Occipital lobe (tissue), 2 donors: ENCODE results near the gene SLC22A31. TPM values are rescaled to one million over a fixed set of nuclear protein-coding genes. Genes with fewer than 3 reads are reported as not detected.

ENCODE experiments used
- DNase-seq: peaks from one replicate; lab custom pipeline; 2025; lab: John Stamatoyannopoulos, UW
- total RNA-seq: library from RNA; depleted of rRNA; stranded (reverse); fragments of >200 nt; gene quantifications from one replicate; pipeline ENCODE4 v1.2.3, GENCODE V29; 2014

Gene SLC22A31
- total RNA-seq, 1 donor from 2014 or later = not detected

DNA sequence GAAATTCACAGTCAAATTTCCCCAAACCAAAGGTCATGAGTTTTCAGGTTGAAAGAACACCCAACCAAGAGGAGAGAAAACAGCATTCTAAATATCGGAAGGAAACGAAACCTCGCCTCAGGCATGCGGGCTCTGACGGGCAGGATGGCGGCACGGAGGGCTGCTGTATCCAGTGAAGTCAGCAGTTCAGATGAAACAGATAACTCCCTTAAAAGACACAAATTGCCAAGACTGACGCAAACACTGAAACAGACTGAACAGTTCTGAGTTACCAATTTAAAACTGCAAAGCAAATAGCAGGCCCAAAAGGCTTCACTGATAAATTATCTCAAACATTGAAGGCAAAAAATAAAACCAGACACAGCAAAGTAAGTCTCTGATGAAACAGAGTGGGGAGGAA lies 49.4 kb downstream of the SLC22A31 start:
- no peak for DNase-seq

DNA sequence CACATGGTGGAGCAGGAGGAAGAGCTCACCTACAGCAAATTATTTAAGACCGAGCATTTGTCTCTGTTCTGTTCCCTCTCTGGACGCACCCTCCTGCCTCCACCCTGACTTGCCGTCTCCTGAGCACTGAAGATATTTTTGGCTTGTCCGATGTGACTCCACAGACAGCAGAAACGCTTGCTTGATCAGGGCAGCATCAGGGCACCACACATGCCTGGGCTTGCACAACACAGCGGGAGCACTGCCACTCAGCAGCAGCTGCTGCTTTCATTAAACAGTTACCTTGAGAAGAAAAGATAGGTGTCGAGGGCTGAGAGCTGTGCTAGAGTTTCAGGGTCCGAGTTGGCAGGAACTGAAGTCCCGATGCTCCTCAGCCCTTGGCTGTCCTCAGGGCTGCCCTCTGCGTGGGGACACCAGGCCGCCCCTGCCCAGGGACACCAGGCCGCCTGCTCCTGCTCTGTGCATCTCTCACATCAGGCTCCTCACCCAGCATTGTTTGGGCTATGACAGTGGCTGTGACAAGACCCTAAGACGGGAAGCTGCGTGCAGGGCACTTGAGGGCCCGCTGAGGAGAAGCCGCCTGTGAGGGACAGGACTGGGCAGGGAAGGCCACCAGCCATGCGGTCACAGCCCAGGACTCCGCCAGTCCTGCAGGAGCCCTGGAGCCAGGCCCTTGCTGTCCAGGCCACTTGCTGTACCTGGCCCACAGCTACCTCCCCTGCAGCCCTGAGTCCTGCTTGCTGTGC lies 50.1 kb downstream of the SLC22A31 start:
- no peak for DNase-seq

DNA sequence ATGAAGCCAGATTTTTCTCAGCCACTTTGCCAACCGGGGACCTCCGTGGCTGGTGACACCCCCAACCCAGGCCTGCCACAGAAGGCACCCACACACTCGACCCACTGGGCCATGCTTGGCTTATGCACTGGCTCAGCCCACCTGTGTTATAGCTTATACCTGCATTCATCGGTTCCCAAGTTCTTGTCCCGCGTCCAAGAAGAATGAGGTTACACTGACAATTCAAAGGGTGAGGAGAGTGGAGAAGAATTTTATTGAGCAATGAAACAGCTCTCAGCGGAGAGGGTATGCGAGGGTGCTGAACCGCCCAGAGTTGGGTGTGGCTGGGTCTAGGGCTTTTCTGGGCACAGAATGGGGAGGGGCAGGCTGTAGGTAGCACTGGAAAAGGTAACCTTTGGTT lies 51.0 kb downstream of the SLC22A31 start:
- no peak for DNase-seq

DNA sequence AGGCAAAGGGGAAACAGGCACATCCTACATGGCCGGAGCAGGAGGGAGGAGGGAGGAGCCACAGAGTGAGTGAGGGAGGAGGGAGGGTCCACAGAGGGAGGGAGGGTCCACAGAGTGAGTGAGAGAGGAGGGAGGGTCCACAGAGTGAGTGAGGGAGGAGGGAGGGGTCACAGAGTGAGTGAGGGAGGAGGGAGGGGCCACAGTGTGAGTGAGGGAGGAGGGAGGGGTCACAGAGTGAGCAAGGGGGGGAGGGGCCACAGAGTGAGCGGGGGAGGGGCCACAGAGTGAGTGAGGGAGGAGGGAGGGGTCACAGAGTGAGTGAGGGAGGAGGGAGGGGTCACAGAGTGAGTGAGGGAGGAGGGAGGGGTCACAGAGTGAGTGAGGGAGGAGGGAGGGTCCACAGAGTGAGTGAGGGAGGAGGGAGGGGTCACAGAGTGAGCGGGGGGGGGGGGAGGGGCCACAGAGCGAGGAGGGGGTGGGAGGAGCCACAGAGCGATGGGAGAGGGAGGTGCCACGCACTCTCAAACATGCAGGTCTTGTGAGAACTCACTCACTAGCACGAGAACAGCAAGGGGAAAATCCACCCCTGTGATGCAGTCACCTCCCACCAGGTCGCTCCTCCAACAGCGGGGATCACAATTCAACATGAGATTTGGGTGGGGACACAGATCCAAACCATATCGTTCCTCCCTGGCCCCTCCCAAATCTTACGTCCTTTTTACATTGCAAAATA lies 53.1 kb downstream of the SLC22A31 start:
- DNase-seq = no peak

DNA sequence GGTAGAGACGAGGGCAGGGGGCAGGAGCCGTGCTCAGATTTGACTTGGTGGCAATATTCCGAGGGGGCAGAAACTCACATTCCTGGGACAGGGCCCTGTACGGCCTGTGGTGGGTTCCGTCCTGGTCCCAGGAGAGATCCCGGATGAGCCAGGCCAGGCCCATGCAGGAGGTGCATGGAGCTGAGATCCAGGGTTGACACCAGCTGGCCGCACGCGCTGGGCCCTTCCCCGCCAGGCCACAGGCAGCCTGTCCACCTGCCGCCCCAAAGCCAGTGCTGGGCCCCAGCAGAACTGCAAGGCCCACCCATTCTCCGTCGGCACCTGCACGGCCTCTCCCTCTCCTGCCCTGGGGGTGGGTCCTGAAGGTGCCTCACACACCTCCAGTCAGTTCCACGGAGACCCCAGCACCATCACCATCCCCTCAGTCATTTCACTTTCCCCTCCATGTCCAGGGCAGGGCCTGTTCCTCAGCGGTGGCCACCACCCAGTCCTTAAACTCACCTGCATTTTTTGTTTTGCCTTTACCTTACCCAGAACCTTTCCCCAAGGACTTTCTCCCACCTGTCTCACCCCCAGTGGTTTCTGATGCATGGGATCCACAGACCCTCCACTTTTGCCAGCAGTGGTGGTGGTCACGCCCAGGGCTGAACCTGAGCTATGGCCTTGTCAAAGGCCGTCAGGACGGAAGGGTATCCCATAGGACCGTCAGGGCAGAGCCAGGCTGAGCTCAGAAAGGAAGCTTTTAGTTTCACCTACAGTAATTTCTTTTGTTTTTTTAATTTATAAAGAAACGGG lies 53.9 kb downstream of the SLC22A31 start:
- DNase-seq = no peak

Other genes with a start within 250 kb of the SLC22A31 start
- 1.9 TPM for gene CBFA2T3, start 223.3 kb downstream of the SLC22A31 start, total RNA-seq
- 16.2 TPM for gene ACSF3, start 106.7 kb downstream of the SLC22A31 start, total RNA-seq
- gene CDH15, start 28.8 kb downstream of the SLC22A31 start, total RNA-seq = 0.16 TPM
- gene ZNF778, start 17.2 kb upstream of the SLC22A31 start, total RNA-seq = 17.3 TPM